Motor neuron (in vitro differentiated cells): ENCODE measurements around the gene CARMIL3. TPM values are rescaled to one million over a fixed set of nuclear protein-coding genes. Genes with fewer than 3 reads are reported as not detected.
"Not testable (repeated sequence)": the region's sequence is repeated elsewhere in the genome, so short reads cannot be mapped to it uniquely, and the experiment has no call there.

Experiments used
- ATAC-seq, 8 experiments: fragments of 200-7000 bp; cut with Tn5 transposase; replicated peaks in 6 of 8; 2 replicates each; pipeline ENCODE4 v1.8.0; 2021; ENCODE audit warnings: mild to moderate bottlenecking in 8 of 8, moderate library complexity in 8 of 8
- H3K27ac ChIP-seq, 2 donors: fragments of 250-450 bp; sonication (Bioruptor Pico); 2 replicates each; pipeline ENCODE4 v1.9.0; 2021; ENCODE audit warnings: antibody characterized with exemption in 2 of 2, mild to moderate bottlenecking in 2 of 2, moderate library complexity in 1 of 2
- H3K4me1 ChIP-seq, 2 donors: fragments of 250-450 bp; sonication (Bioruptor Pico); replicated peaks in 1 of 2; 2 replicates each; pipeline ENCODE4 v1.6.1; 2021; ENCODE audit warnings: antibody characterized with exemption in 2 of 2, mild to moderate bottlenecking in 2 of 2, moderate library complexity in 1 of 2
- H3K4me3 ChIP-seq, 5 donors: fragments of 250-450 bp; sonication (Bioruptor Pico); 2 replicates each; pipeline ENCODE4 v1.9.0; 2021; ENCODE audit warnings: antibody characterized with exemption in 5 of 5, mild to moderate bottlenecking in 5 of 5, moderate library complexity in 4 of 5
- WGBS, 10 experiments: fragments of 450-650 bp; shearing (Covaris generic); methylation state at CpG; one replicate each; pipeline ENCODE4 v1.0.0; 2022; 5-methylcytosine and 5-hydroxymethylcytosine counted together
- in situ Hi-C, 9 experiments: fragments of 400-800 bp; cut with MboI; loops; one replicate each; pipeline ENCODE4 v1.15.0; 2021; ENCODE audit warnings: low sequenced_read_pairs in 9 of 9, low pct_unique_long_range_greater_than_20kb in 2 of 9; ENCODE audit not compliant: unreplicated experiment in 9 of 9
- total RNA-seq, 8 experiments: library from RNA; unstranded; fragments of 300-600 nt; gene quantifications; 2 replicates each; pipeline versions ENCODE4 v1.2.3 to v1.2.4, GENCODE V29; 2022

CARMIL3 gene
- total RNA-seq, 8 experiments from 2014 or later, result 3.7 to 44.7 (median 25.6) TPM

DNA sequence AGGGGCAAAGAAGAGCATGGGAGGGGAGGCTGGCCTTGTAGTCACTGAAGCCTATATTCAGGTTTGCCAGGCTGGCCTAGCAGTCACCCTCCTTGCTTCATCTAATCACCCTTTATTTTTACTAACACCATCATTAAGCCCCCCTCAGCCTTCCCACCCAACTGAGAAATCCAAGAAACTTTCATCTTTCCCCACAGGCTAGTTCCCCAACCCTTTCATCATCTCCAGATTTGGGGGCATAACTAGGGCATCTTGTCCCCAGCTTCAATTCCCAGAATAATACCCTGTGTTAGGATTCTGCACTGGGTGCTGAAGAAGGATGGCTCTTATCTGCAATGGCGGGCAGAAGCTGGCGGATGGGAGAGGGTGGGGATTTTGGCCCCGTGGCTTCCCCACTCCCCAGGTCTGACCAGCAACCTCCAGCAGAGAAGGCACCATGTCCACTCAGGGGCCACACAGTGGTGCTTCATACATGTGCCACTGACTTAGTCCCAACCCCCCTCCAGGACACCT is 49.2 kb downstream of the CARMIL3 start:
- in situ Hi-C loops, result no loop called here
- H3K27ac ChIP-seq, result no peak overlapping the region
- no peak overlapping the region for H3K4me3 ChIP-seq
- H3K4me1 ChIP-seq, result peaks cover 0 to under 1% of the 10 kb centered on the region in 2 donors
- ATAC-seq, result no peak
- 77 to 100% (median 87%) methylated on average over 1 to 3 of the region's 3 CpGs; no CpG with 5 or more reads in 7 of the 10 experiments for WGBS, 10 experiments

DNA sequence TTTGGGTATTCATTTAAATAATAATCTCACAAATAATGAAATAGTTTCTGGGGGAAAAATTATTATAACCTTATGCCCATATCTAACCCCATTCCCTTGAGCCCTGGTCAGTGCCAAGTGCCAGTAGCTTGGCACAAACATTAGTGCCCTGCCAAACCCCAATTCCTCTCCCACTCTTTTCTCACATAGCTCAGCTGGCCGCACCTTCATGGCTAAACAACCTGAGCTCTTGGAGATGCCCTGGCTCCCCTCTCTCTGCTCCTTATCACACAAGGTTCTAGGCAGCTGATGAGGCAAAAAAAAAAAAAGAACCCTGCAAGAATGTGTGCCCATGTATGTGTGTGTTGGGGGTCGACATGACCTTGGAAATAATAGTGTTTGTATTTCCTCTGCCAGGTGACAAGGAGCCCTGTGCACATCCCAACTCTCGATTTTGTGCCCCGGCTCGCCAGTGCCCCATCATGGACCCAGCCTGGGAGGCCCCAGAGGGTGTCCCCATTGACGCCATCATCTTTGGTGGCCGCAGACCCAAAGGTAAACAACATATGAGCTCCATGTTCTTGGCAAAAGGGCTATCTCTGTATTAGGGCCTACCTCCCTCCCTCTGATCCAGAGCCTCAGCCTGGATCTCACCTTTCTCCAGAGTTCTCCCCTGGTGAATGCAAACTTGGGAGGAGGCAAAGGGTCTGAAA is 50.7 kb downstream of the CARMIL3 start:
- H3K4me1 ChIP-seq, result no peaks in the 10 kb centered on the region
- no peak overlapping the region for H3K27ac ChIP-seq
- WGBS, 10 experiments, result 70 to 100% (median 85%) methylated on average over 1 to 3 of the region's 7 CpGs; no CpG with 5 or more reads in 4 of the 10 experiments
- no peak overlapping the region for H3K4me3 ChIP-seq
- no peak for ATAC-seq
- in situ Hi-C loops, result no loop called here

DNA sequence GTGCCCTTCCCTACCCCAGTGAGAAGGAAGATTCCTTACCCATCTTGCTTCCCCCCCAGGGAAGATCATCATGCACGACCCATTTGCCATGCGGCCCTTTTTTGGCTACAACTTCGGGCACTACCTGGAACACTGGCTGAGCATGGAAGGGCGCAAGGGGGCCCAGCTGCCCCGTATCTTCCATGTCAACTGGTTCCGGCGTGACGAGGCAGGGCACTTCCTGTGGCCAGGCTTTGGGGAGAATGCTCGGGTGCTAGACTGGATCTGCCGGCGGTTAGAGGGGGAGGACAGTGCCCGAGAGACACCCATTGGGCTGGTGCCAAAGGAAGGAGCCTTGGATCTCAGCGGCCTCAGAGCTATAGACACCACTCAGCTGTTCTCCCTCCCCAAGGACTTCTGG is 51.6 kb downstream of the CARMIL3 start:
- Histone ChIP-seq H3K4me3 (no peak overlapping the region), H3K27ac (no peak overlapping the region), H3K4me1 (no peaks in the 10 kb centered on the region)
- WGBS, 10 experiments, result 71 to 100% (median 87%) methylated on average over 1 to 7 of the region's 13 CpGs; no CpG with 5 or more reads in 6 of the 10 experiments
- no peak for ATAC-seq
- in situ Hi-C loops, result no loop called here

DNA sequence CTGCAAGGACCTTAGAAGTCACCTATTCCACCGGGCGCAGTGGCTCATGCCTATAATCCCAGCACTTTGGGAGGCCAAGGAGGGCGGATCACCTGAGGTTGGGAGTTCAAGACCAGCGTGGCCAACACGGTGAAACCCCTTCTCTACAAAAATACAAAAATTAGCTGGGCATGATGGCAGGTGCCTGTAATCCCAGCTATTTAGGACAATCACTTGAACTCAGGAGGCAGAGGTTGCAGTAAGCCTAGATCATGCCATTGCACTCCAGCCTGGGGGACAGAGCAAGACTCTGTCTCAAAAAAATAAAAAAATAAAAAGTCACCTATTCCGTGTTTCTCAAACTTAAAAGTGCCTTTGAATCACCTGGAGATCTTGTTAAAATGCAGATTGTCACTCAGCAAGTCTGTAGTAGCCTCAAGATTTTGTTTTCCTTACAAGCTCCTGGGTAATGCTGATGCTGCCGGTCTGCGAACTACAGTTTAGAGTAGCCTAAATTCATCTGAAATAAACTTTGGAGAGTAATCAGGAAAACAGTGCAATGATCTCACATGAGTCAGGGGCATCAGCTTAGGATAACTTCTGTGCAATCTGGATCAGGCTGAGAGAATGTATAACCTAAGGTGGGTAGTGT is 53.9 kb downstream of the CARMIL3 start:
- H3K27ac ChIP-seq, in situ Hi-C loops, ATAC-seq, H3K4me3 ChIP-seq, H3K4me1 ChIP-seq: not testable (repeated sequence)
- 80 to 100% (median 92%) methylated on average over 1 to 8 of the region's 8 CpGs; no CpG with 5 or more reads in 2 of the 10 experiments for WGBS, 10 experiments

DNA sequence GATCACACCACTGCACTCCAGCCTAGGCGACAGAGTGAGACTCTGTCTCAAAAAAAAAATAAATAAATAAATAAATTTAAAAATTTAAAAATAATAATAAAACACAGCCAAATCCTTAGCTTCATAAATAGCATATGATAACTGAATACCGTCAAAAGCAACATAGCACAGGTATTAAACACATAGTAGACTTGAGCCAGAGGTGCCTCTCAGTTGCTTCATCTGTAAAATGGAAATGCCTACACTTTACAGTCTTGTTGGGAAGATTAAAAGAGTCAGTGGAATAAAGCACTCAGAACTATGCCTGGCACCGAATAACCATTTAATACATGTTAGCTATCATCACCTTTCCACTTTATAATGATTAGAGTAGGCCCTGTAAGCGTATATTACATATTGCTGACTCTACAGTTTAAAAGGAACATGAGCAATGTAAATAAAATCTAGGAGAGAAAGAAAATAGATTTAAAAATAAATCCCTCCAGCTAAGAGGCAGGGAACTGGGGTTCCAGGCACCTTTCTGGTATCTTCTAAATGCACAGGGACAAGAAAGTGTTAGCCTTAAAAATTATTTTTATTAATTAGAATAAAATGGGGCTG is 55.0 kb downstream of the CARMIL3 start:
- WGBS, 10 experiments, result 55 to 92% (median 77%) methylated on average over 2 to 4 of the region's 4 CpGs
- in situ Hi-C loops, result no loop called here
- no peak overlapping the region for H3K27ac ChIP-seq
- no peaks in the 10 kb centered on the region for H3K4me1 ChIP-seq
- no peak for ATAC-seq
- no peak overlapping the region for H3K4me3 ChIP-seq

DNA sequence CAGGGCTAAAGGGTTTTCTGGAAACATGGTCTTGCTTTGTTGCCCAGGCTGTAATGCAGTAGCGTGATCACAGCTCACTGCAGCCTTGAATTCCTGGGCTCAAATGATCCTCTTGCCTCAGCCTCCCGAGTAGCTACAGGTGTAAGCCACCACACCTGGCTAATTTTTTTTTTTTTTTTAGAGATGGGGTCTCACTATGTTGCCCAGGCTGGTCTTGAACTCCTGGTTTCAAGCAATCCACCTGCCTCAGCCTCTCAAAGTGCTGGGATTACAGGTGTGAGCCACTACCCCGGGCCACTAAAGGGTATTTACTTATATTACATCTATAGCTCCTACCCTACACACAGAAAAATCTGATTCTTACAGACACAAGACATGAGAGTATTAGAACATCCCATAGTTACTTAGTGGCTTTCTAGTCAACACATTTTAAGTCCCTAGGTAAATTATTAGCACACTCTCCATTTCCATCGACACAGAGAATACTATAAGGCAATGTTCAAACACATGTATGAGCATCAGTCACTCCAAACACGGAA is 56.6 kb downstream of the CARMIL3 start:
- no peak overlapping the region for H3K4me3 ChIP-seq
- 17 to 80% (median 50%) methylated on average over 2 to 5 of the region's 5 CpGs; no CpG with 5 or more reads in 1 of the 10 experiments for WGBS, 10 experiments
- in situ Hi-C loops, result no loop called here
- no peaks in the 10 kb centered on the region for H3K4me1 ChIP-seq
- peak in 2 of 8 experiments; percentile 15 to 31 for ATAC-seq
- no peak overlapping the region for H3K27ac ChIP-seq

DNA sequence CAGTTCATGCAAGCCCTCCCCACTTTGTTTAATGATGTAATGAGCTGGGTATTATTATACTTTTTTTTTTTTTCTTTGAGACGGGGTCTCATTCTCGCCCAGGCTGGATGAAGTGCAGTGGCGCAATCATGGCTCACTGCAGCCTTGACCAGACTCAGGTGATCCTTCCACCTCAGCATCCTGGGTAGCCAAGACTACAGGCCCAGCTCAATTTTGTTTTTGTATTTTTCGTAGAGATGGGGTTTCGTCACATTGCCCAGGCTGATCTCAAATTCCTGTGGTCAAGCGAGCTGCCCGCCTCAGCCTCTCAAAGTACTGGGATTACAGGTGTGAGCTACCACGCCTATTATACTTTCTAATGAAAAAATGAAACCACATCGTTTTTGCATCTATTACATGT is 58.3 kb downstream of the CARMIL3 start:
- 50 to 95% (median 80%) methylated on average over 2 to 8 of the region's 9 CpGs; no CpG with 5 or more reads in 3 of the 10 experiments for WGBS, 10 experiments
- ATAC-seq, result no peak
- in situ Hi-C loops, result no loop called here
- Histone ChIP-seq H3K27ac (no peak overlapping the region), H3K4me3 (no peak overlapping the region), H3K4me1 (no peaks in the 10 kb centered on the region)

DNA sequence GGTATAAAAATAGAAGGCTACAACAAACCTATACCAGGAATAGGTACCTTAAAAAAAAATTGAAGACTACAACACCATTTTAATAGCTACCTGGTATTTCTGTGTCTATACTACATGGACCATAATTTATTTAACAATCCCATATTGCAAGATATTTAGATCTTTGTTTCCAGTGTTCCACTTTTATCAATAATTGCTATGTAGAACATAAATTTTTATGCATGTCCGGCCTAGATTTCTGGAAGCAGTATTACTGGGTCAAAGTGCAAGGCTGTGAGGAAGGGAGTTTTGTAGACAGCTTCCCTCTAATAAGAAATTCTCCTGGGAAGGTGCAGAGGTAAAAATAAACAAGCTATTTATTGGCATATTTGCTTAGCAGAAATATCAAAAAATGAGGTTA is 58.7 kb downstream of the CARMIL3 start:
- Histone ChIP-seq H3K4me3 (no peak overlapping the region), H3K4me1 (no peaks in the 10 kb centered on the region), H3K27ac (no peak overlapping the region)
- ATAC-seq, result no peak
- in situ Hi-C loops, result no loop called here
- WGBS, 10 experiments, result 86 to 100% (median 94%) methylated on average over 1 of the region's 1 CpG; no CpG with 5 or more reads in 2 of the 10 experiments

DNA sequence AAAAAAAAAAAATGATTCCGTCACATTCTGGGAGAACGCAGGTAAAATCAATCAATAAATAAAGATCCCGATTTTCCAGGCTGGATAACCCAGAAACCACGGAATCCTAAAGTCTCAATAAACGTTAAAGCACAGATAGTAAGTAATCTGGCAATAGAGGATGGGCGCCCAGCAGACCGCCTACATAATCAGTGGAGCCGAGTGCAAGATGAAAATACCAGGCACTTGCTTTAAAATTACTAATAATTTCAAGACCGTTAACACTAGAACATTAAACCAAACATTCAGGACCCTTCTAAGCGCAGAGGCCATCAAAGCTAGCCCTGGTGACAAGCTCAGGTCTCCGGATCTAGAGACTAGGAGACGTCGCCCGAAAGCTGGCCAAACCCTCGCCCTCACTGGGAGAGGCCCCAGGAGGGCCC is 61.6 kb downstream of the CARMIL3 start:
- 0 to 18% (median 6%) methylated on average over 1 to 12 of the region's 15 CpGs; no CpG with 5 or more reads in 2 of the 10 experiments for WGBS, 10 experiments
- H3K27ac ChIP-seq, result peak overlapping the region; percentile 92 to 97
- ATAC-seq, result peak in 1 of 8 experiments; percentile 0
- in situ Hi-C loops, result no loop called here
- H3K4me3 ChIP-seq, result peak overlapping the region; percentile 43 to 64 (median 58)
- H3K4me1 ChIP-seq, result peaks cover 6 to 8% of the 10 kb centered on the region in 2 donors

DNA sequence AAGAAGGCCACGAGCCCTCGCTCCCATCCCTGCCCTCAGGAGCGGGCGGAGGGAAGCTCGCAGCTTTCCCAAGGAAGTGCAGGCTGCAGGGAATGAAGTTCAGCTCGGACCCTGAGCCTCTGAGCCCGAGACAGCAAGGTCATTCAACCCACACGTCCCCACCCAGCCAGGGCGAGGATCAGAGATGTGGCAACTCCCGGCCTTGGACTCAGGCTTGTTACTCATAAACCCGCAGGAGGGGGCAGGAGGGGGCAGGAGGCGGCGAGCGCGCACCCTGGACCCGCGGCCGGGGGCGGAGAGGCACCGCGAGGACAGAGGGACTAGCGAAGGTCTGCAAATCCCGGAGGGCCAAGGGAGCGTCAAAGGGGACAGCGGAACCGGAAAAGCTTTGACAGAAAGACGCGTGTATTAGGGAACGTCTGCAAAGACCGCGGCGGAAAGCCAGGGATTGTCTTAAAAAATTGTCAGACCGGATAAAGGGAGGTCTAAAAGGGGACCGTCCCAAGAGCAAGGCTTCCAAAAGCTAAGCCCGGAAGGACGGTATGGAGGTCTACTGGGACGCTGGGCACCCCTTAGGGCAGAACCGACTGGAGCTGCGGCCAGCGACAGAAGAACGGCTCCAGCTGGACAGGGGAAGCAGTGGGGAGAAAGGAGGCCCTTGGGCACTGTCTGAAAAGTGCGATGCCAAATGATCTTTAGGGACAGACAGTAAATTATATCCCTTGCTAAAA is 62.2 kb downstream of the CARMIL3 start:
- WGBS, 10 experiments, result 0 to 1% (median 0%) methylated on average over 1 to 25 of the region's 42 CpGs; no CpG with 5 or more reads in 5 of the 10 experiments
- ATAC-seq, result peak; percentile 30 to 56 (median 50)
- Histone ChIP-seq H3K27ac (peak overlapping the region; percentile 92 to 97), H3K4me3 (peak overlapping the region; percentile 43 to 64 (median 58)), H3K4me1 (peaks cover 6 to 8% of the 10 kb centered on the region in 2 donors)
- in situ Hi-C loops, result no loop called here

DNA sequence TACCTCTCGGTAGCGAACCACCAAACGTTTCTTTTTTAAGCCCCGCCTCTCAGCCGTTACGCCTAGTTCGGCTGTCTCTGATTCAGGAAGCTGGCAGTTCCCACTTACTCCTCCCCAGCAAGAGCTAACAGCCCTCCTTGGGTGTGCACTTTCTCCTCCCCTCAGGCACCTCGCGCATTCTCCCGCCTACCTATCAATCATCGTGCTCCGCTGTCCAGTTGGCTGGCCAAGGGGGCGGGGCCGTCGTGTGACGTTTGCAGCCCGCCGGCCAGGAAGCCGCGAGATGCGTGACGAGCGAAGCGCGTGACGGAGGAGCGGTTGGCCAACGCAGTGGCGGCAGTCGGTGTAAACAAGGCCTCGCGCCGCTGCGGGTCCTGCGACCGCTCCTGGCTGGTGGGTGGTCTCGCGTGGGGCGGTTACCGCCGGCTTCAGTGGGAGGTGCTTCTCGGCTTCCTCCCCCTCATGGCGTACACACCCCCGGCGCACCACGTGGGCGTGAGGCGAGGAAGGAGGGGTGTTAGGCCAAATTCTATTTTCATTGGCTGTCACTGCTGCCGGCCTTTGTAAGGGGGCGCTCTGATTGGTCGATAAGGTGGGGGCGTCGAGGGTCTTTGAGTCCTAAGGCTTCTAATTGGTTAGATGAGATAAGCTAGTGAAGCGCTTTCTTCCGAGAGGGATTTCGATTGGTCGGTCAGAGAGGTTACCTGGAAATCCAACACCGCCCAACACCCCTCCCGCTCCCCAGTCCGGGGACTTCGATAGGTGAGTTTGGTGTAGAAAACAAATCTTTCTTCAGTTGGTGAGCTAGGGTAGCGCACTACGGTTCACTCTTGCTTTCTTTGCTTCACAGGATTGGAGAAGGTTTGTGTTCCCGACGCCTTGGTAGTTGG is 63.0 kb downstream of the CARMIL3 start, which contains the start of the genes DCAF11 and NRL:
DCAF11 (plus strand) TSS at position 246 of the 890 bp plus-strand sequence. CDS start 818 bp downstream, outside the sequence.
NRL (minus strand) TSS at position 418 of the 890 bp plus-strand sequence. CDS start 32,101 bp downstream, outside the sequence.
- in situ Hi-C loops, result no loop called here
- peak; percentile 81 to 88 (median 84) for ATAC-seq
- peak within 1 kb of the TSS; percentile 43 to 64 (median 58) for H3K4me3 ChIP-seq
- peak within 1 kb of the TSS; percentile 92 to 97 for H3K27ac ChIP-seq
- H3K4me1 ChIP-seq, result peaks cover 6 to 8% of the 10 kb centered on the region in 2 donors
- 0 to 3% (median 0%) methylated on average over 3 to 35 of the region's 65 CpGs; no CpG with 5 or more reads in 1 of the 10 experiments for whole genome bisulfite sequencing, 10 experiments
